Mammary epithelial cell (primary cell): ENCODE data around the gene USP37.

ENCODE experiments used
- CTCF ChIP-seq, 2 donors: IDR thresholded peaks in 1 of 2; conservative IDR thresholded peaks in 1 of 2; 2 replicates each; pipeline ENCODE4 v1.5.1; 2011 to 2012; ENCODE audit warnings: inconsistent platforms in 2 of 2, low read length in 2 of 2, mild to moderate bottlenecking in 2 of 2, control low read depth in 1 of 2, low read depth in 1 of 2; ENCODE audit not compliant: insufficient read depth in 1 of 2; ENCODE audit errors: extremely low read depth in 1 of 2
- EZH2 ChIP-seq: IDR thresholded peaks from 2 replicates; pipeline ENCODE4 v1.6.1; 2012; ENCODE audit warnings: low read length, inconsistent platforms, borderline replicate concordance

GRCh38 chr2:218577482-218578220 is 9.5 kb upstream of the USP37 start:
- no peak for TF ChIP-seq CTCF (conservative IDR thresholded peaks at IDR 0.05 in 1 of 2, IDR thresholded peaks at IDR 0.05 in 1 of 2; ENCODE audit: extremely low read depth in 1 of 2, insufficient read depth in 1 of 2, low read depth in 1 of 2, low read length in 2 of 2)
- TF ChIP-seq EZH2: no peak
